ENCODE data around the gene CDH13. TPM values are rescaled to one million over a fixed set of nuclear protein-coding genes. Genes with fewer than 3 reads are reported as not detected.

The CDH13 gene
- polyA plus RNA-seq, 1 experiment = 113 TPM

DNA sequence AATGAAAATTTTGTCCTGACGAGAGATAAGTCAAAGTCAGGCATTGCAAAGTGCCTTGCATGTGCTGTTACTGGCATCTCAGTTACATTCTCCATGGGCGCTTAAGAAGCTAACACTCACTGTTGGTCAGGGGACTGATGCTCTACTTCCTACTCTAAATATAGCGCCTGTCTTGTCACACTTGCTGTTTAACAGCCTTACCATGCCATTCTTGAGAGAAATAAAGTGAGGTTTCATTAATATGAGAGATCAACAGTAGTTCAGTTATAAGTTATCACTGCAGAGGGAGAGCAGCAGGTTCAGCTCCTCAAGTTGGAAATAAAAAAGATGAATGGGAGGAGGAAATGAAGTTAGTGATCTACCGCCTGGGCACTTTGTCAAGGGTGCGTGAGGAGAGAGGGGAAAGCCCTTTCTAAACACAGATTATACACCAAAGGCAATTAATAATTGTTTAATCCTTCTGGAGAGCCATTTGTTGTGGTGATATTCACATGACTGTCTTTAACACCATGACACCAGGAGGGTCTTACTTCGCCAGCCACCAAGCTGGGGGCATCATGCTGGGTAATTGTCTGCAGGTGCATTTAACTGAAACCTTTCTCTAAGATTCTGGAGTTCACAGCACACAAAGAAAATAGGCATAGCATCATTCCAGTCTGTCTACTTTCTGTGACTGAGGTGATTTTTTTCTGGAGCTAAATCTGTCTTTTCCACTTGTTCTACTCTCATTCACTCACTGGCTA lies 612.4 kb downstream of the CDH13 start:
- H3K4me3 ChIP-seq (ENCODE audit: low read depth, low read length) = no peak overlapping the region
- TF ChIP-seq, protein P1, sequence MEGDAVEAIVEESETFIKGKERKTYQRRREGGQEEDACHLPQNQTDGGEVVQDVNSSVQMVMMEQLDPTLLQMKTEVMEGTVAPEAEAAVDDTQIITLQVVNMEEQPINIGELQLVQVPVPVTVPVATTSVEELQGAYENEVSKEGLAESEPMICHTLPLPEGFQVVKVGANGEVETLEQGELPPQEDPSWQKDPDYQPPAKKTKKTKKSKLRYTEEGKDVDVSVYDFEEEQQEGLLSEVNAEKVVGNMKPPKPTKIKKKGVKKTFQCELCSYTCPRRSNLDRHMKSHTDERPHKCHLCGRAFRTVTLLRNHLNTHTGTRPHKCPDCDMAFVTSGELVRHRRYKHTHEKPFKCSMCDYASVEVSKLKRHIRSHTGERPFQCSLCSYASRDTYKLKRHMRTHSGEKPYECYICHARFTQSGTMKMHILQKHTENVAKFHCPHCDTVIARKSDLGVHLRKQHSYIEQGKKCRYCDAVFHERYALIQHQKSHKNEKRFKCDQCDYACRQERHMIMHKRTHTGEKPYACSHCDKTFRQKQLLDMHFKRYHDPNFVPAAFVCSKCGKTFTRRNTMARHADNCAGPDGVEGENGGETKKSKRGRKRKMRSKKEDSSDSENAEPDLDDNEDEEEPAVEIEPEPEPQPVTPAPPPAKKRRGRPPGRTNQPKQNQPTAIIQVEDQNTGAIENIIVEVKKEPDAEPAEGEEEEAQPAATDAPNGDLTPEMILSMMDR (IDR thresholded peaks at IDR 0.05; ENCODE audit: insufficient read depth, low read depth, low read length) = no peak
- POLR2A ChIA-PET = no interaction called here

DNA sequence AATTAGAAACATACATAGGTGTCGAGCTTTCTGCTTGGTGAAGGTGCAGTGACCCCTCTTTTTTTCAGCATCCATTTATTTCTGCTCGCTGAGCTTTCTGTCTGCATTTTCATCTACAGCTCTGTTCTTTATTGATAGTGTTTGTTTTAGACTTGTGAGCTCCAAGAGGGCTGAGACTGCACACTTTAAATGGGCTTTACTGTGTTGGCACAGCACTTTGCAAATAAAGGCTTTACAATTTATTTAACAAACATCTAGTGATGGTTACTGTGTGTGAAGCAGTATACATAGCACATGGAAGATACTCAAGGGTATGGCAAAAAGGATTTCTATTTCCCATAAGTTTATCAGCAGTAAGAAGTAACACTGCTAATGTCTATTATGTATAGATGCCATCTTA lies 617.3 kb downstream of the CDH13 start:
- Histone ChIP-seq H3K27me3 (ENCODE audit: control insufficient read depth, insufficient read depth, low read length) (no peaks in the 10 kb centered on the region), H3K36me3 (ENCODE audit: control insufficient read depth, insufficient read depth, low read length) (no peaks in the 10 kb centered on the region), H3K4me3 (ENCODE audit: low read depth, low read length) (no peak overlapping the region)
- ChIA-PET CTCF (no interaction called here), POLR2A (no interaction called here)
- DNase-seq (ENCODE audit: low read depth) = no peak
- TF ChIP-seq, protein P1 (IDR thresholded peaks at IDR 0.05; ENCODE audit: insufficient read depth, low read depth, low read length) = no peak

More for the DNA sequence above, 612.4 kb downstream of the CDH13 start:
- H3K36me3 ChIP-seq (ENCODE audit: control insufficient read depth, insufficient read depth, low read length) = no peaks in the 10 kb centered on the region
- no peak for DNase-seq (ENCODE audit: low read depth)
- no peaks in the 10 kb centered on the region for H3K27me3 ChIP-seq (ENCODE audit: control insufficient read depth, insufficient read depth, low read length)
- CTCF ChIA-PET = no interaction called here

DNA sequence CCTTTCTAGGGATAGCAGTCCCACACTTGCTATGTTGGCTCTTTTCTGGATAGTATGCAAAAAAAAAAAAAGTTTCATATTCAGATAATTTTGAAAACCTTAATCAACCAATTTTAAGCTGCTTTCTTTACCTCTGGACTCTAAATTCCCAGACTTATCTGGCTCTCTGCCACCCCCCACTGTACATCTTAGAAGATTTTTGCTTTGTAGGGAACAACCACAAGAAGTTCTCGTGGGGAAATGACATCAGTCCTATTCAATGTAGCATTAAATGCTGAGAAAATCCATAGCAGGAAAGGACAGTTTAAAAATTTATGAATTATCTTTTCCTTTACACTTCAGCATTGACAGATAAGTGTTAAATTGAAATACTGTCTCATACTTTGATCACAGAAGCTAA lies 618.3 kb downstream of the CDH13 start:
- ChIA-PET POLR2A (no interaction called here), CTCF (interaction anchor here (0.6 kb wide), 1 partner anchor 1231 kb away, joined by 4 read pairs; no protein-coding TSS in a partner anchor)
- TF ChIP-seq, protein P1 (IDR thresholded peaks at IDR 0.05; ENCODE audit: insufficient read depth, low read depth, low read length) = no peak
- no peaks in the 10 kb centered on the region for H3K27me3 ChIP-seq (ENCODE audit: control insufficient read depth, insufficient read depth, low read length)
- DNase-seq (ENCODE audit: low read depth) = no peak
- no peaks in the 10 kb centered on the region for H3K36me3 ChIP-seq (ENCODE audit: control insufficient read depth, insufficient read depth, low read length)
- no peak overlapping the region for H3K4me3 ChIP-seq (ENCODE audit: low read depth, low read length)

DNA sequence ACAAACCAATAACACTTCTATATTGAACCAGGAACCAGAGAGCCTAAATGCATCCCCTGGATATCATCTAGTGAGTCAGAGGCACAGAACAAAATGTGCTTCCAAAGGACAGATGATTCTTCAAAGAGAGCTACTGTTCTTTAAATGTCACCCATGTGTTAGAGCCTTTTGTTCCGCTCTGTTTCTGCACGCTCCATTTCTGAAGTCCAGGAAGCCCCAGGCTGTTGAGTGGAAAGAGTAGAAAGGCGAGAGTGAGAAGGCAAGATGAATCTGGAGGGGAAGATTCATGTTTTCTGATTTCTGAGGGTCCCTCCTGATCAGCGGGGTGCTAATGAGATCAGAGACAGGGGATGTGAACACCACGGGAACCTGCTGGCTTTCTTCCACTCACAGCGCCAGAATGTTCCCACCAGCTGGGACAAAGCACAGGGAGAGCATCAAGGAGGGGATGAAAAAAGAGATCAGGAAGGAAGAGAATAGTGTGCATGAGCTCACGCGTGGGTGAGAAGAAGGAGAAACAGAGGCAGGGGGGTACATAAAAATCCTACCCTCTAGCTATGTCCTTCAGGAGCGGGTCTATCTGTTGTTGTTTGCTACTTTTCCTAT lies 621.1 kb downstream of the CDH13 start:
- Histone ChIP-seq H3K4me3 (ENCODE audit: low read depth, low read length) (no peak overlapping the region), H3K27me3 (ENCODE audit: control insufficient read depth, insufficient read depth, low read length) (no peaks in the 10 kb centered on the region), H3K36me3 (ENCODE audit: control insufficient read depth, insufficient read depth, low read length) (no peaks in the 10 kb centered on the region)
- CTCF ChIA-PET = no interaction called here
- TF ChIP-seq, protein P1 (IDR thresholded peaks at IDR 0.05; ENCODE audit: insufficient read depth, low read depth, low read length) = no peak
- DNase-seq (ENCODE audit: low read depth) = no peak
- POLR2A ChIA-PET = no interaction called here

DNA sequence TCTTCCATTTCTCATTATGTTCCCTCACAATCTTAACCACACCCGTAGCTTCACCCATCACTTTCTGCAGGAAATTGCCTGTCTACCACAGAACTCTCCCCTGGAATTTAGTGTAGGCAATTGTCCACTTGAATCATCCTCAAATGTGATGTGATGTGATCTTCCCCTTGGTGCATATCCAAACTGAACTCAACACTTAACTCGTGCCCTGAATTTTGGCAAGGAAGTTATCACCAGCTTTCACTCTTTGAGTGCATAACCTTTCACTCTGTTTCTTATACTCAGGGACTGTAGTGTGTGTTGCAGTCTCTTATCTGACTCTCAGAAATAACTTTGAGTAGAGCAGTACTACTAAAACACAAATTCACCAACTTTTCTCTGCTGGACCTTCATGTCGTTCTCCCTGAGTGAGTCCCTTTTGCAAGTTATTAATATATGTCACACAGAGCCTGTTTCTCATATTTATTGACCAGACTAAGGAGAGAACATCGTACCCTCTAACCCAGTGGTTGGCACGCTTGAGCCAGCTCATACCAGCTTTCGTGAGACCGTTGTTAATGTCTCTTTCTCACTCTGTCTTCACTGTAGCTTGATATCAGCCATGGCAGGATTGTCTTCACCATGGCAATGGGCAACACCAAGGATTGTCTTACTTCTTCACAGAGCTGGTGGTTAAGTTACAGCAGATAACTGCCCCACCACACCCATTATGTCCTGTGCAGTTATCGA lies 622.1 kb downstream of the CDH13 start:
- ChIA-PET CTCF (interaction anchor here (0.9 to 1.0 kb wide), 2 partner anchors 341 to 615 kb away, joined by 3 read pairs; no protein-coding TSS in a partner anchor), POLR2A (no interaction called here)
- TF ChIP-seq, protein P1 (IDR thresholded peaks at IDR 0.05; ENCODE audit: insufficient read depth, low read depth, low read length) = no peak
- Histone ChIP-seq H3K27me3 (ENCODE audit: control insufficient read depth, insufficient read depth, low read length) (no peaks in the 10 kb centered on the region), H3K36me3 (ENCODE audit: control insufficient read depth, insufficient read depth, low read length) (no peaks in the 10 kb centered on the region), H3K4me3 (ENCODE audit: low read depth, low read length) (no peak overlapping the region)
- DNase-seq (ENCODE audit: low read depth) = no peak
